SHP77 (cell line): ENCODE data around the gene PTPRK.

ENCODE experiments used
- DNase-seq, 2 experiments: peaks; one replicate each; lab custom pipeline; 2025; lab: John Stamatoyannopoulos, UW

Gene PTPRK

GRCh38 chr6:128520436-128521281 lies at the start of gene PTPRK:
TSS of gene PTPRK (minus strand) at chr6:128520599. CDS start at chr6:128520358, 241 bp downstream.
- DNase-seq: no peak

- no peak for DNase-seq
Observed at GRCh38 chr6:128567029-128567428, 46.6 kb upstream of the PTPRK start.

GRCh38 chr6:128560966-128561365 lies 40.6 kb upstream of the PTPRK start:
- DNase-seq: no peak

- no peak for DNase-seq
Observed at GRCh38 chr6:128558924-128559323, 38.5 kb upstream of the PTPRK start.

- DNase-seq: no peak
Observed at GRCh38 chr6:128558021-128558420, 37.6 kb upstream of the PTPRK start.

GRCh38 chr6:128557081-128557480 lies 36.7 kb upstream of the PTPRK start:
- no peak for DNase-seq

- DNase-seq: no peak
Observed at GRCh38 chr6:128554302-128554701, 33.9 kb upstream of the PTPRK start.

- DNase-seq: no peak
Observed at GRCh38 chr6:128541261-128541660, 20.9 kb upstream of the PTPRK start.

GRCh38 chr6:128538763-128539162 lies 18.4 kb upstream of the PTPRK start:
- no peak for DNase-seq

GRCh38 chr6:128532827-128533226 lies 12.4 kb upstream of the PTPRK start:
- DNase-seq: no peak

GRCh38 chr6:128532136-128532535 lies 11.7 kb upstream of the PTPRK start:
- DNase-seq: no peak

GRCh38 chr6:128531696-128532095 lies 11.3 kb upstream of the PTPRK start:
- DNase-seq: no peak

- no peak for DNase-seq
Observed at GRCh38 chr6:128528241-128528640, 7.8 kb upstream of the PTPRK start.

- DNase-seq: no peak
Observed at GRCh38 chr6:128527375-128527774, 7.0 kb upstream of the PTPRK start.

GRCh38 chr6:128526152-128526914 lies 5.9 kb upstream of the PTPRK start:
- DNase-seq: no peak

GRCh38 chr6:128525406-128525805 lies 5.0 kb upstream of the PTPRK start:
- DNase-seq: no peak

- DNase-seq: no peak
Observed at GRCh38 chr6:128521282-128521632, 858 bp upstream of the PTPRK start.

- DNase-seq: no peak
Observed at GRCh38 chr6:128519931-128520435, 416 bp downstream of the PTPRK start.

- no peak for DNase-seq
Observed at GRCh38 chr6:128519132-128519930, 1.1 kb downstream of the PTPRK start.

- no peak for DNase-seq
Observed at GRCh38 chr6:128518434-128519131, 1.8 kb downstream of the PTPRK start.

- DNase-seq: no peak
Observed at GRCh38 chr6:128517124-128517523, 3.3 kb downstream of the PTPRK start.

GRCh38 chr6:128516514-128516898 lies 3.9 kb downstream of the PTPRK start:
- DNase-seq: no peak
